Measurements from ENCODE around the gene BTRC.

Gene BTRC

DNA sequence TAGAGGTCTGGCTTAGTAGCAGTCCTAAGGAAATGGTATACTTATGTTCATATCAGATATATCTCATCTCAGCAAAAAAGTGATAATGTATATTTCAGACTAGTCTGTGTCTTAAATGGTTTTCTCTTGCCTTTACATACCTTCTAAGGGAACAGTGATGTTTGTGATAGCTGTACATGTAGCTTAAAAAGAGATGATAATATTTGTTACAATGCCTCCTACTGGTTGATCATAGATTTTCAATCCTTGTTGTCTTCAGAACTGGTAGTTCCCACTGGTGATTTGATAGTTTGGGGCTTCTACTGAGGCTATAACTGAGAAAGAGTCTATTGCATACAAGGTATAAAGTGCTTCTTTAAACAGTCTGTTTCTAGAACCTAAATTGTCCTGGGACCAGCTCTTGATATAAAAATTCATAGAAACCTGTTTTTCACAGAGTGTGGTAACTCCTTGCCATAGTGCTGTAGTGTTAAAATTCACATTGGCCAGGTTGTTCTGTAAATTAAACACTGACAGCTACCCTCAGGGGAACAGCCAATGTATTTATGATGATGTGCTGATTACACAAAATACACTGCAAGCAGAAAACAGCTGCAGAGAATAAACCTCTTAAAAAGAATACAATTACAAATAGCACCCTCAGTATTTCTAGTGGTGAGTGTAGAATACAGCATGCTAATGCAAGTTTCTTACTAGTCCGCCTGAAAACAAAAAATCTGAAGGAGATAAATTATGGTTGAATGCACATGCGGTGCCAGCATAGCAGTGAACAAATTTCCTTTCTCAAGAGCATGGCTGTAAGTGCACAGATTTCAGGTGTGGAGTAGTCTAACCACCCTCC is 90.3 kb downstream of the BTRC start:
- no peak for TF ChIP-seq SPI1 (IDR thresholded peaks at IDR 0.05; ENCODE audit: borderline replicate concordance, low read depth)
- peak; percentile 19 for TF ChIP-seq CTCF (IDR thresholded peaks at IDR 0.05; ENCODE audit: insufficient read depth, low read length)
- no peak for DNase-seq (ENCODE audit: low read depth in 1 of 2, low spot score in 1 of 2)
- no peaks in the 10 kb centered on the region for H3K27me3 ChIP-seq (ENCODE audit: insufficient read depth, poor library complexity, severe bottlenecking)
- no peak overlapping the region for H3K4me3 ChIP-seq (replicated peaks; ENCODE audit: insufficient read depth, low read length)
- H3K27ac ChIP-seq (replicated peaks) = no peak overlapping the region

- TF ChIP-seq, protein P1, sequence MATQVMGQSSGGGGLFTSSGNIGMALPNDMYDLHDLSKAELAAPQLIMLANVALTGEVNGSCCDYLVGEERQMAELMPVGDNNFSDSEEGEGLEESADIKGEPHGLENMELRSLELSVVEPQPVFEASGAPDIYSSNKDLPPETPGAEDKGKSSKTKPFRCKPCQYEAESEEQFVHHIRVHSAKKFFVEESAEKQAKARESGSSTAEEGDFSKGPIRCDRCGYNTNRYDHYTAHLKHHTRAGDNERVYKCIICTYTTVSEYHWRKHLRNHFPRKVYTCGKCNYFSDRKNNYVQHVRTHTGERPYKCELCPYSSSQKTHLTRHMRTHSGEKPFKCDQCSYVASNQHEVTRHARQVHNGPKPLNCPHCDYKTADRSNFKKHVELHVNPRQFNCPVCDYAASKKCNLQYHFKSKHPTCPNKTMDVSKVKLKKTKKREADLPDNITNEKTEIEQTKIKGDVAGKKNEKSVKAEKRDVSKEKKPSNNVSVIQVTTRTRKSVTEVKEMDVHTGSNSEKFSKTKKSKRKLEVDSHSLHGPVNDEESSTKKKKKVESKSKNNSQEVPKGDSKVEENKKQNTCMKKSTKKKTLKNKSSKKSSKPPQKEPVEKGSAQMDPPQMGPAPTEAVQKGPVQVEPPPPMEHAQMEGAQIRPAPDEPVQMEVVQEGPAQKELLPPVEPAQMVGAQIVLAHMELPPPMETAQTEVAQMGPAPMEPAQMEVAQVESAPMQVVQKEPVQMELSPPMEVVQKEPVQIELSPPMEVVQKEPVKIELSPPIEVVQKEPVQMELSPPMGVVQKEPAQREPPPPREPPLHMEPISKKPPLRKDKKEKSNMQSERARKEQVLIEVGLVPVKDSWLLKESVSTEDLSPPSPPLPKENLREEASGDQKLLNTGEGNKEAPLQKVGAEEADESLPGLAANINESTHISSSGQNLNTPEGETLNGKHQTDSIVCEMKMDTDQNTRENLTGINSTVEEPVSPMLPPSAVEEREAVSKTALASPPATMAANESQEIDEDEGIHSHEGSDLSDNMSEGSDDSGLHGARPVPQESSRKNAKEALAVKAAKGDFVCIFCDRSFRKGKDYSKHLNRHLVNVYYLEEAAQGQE (IDR thresholded peaks at IDR 0.05; ENCODE audit: insufficient replicate concordance, low read depth) = no peak
- TF ChIP-seq CTCF (IDR thresholded peaks at IDR 0.05; ENCODE audit: insufficient read depth, low read length) = no peak
- TF ChIP-seq SPI1 (IDR thresholded peaks at IDR 0.05; ENCODE audit: borderline replicate concordance, low read depth) = no peak
- no peak for TF ChIP-seq GABPA (IDR thresholded peaks at IDR 0.05; ENCODE audit: low read depth)
- no peak for TF ChIP-seq POLR2AphosphoS5 (IDR thresholded peaks at IDR 0.05; ENCODE audit: low read depth)
- Histone ChIP-seq H3K27me3 (ENCODE audit: insufficient read depth, poor library complexity, severe bottlenecking) (no peaks in the 10 kb centered on the region), H3K27ac (replicated peaks) (no peak overlapping the region), H3K4me3 (replicated peaks; ENCODE audit: insufficient read depth, low read length) (no peak overlapping the region)
- no peak for DNase-seq (ENCODE audit: low read depth in 1 of 2, low spot score in 1 of 2)
Observed at GRCh38 chr10:101446071-101446470, 92.1 kb downstream of the BTRC start.

GRCh38 chr10:101446947-101447346 is 93.0 kb downstream of the BTRC start:
- no peak overlapping the region for H3K27ac ChIP-seq (replicated peaks)
- H3K27me3 ChIP-seq (ENCODE audit: insufficient read depth, poor library complexity, severe bottlenecking) = no peaks in the 10 kb centered on the region
- H3K4me3 ChIP-seq (replicated peaks; ENCODE audit: insufficient read depth, low read length) = no peak overlapping the region
- DNase-seq (ENCODE audit: low read depth in 1 of 2, low spot score in 1 of 2) = no peak
- TF ChIP-seq, protein P1 (IDR thresholded peaks at IDR 0.05; ENCODE audit: insufficient replicate concordance, low read depth) = no peak
- TF ChIP-seq CTCF (IDR thresholded peaks at IDR 0.05; ENCODE audit: insufficient read depth, low read length) (no peak), POLR2AphosphoS5 (IDR thresholded peaks at IDR 0.05; ENCODE audit: low read depth) (no peak), SPI1 (IDR thresholded peaks at IDR 0.05; ENCODE audit: borderline replicate concordance, low read depth) (no peak), GABPA (IDR thresholded peaks at IDR 0.05; ENCODE audit: low read depth) (no peak)

Data from HL-60 (cell line).